Measurements from ENCODE around the gene STEAP3. TPM values are rescaled to one million over a fixed set of nuclear protein-coding genes. Genes with fewer than 3 reads are reported as not detected.

Gene STEAP3
- polyA plus RNA-seq, 1 donor from 2014 or later = not detected

- Histone ChIP-seq H3K9me2 (ENCODE audit: insufficient read depth, low read length) (no peaks in the 10 kb centered on the region), H3K9me3 (ENCODE audit: low read length) (no peaks in the 10 kb centered on the region), H3K9ac (ENCODE audit: low read length) (no peak overlapping the region), H3K79me2 (replicated peaks; ENCODE audit: insufficient read depth, low read length) (no peaks in the 10 kb centered on the region), H4K20me1 (ENCODE audit: insufficient read depth) (no peaks in the 10 kb centered on the region), H3K27ac (ENCODE audit: low read length) (no peak overlapping the region), H2AFZ (ENCODE audit: low read depth, low read length) (no peak overlapping the region), H3K36me3 (ENCODE audit: insufficient read depth, low read length) (no peaks in the 10 kb centered on the region), H3F3A (ENCODE audit: insufficient read depth, low read length, poor library complexity, severe bottlenecking) (no peaks in the 10 kb centered on the region), H3K4me2 (ENCODE audit: low read length) (no peak overlapping the region), H3K27me3 (ENCODE audit: insufficient read depth, low read depth, low read length) (no peaks in the 10 kb centered on the region), H3K4me3 (ENCODE audit: low read length) (no peak overlapping the region)
- no peak for TF ChIP-seq SMC3 (conservative IDR thresholded peaks at IDR 0.05; ENCODE audit: poor library complexity)
- no peak for TF ChIP-seq EZH2 (IDR thresholded peaks at IDR 0.05; ENCODE audit: borderline replicate concordance, insufficient read depth, low read length, poor library complexity, severe bottlenecking)
- TF ChIP-seq RAD21 (conservative IDR thresholded peaks at IDR 0.05) = no peak
- no peak for TF ChIP-seq EP300 (conservative IDR thresholded peaks at IDR 0.05; ENCODE audit: poor library complexity, severe bottlenecking)
- TF ChIP-seq POLR2AphosphoS5 (IDR thresholded peaks at IDR 0.05) = no peak
- no peak for TF ChIP-seq CTCF (IDR thresholded peaks at IDR 0.05; ENCODE audit: poor library complexity, severe bottlenecking)
These were observed 9.1 kb upstream of the STEAP3 start for GRCh38 chr2:119214453-119215037.

- H3F3A ChIP-seq (ENCODE audit: insufficient read depth, low read length, poor library complexity, severe bottlenecking) = no peaks in the 10 kb centered on the region
- no peak overlapping the region for H3K9ac ChIP-seq (ENCODE audit: low read length)
- H3K9me2 ChIP-seq (ENCODE audit: insufficient read depth, low read length) = no peaks in the 10 kb centered on the region
- H3K27ac ChIP-seq (ENCODE audit: low read length) = no peak overlapping the region
- H3K4me2 ChIP-seq (ENCODE audit: low read length) = no peak overlapping the region
- H3K36me3 ChIP-seq (ENCODE audit: insufficient read depth, low read length) = no peaks in the 10 kb centered on the region
- no peaks in the 10 kb centered on the region for H3K27me3 ChIP-seq (ENCODE audit: insufficient read depth, low read depth, low read length)
- H4K20me1 ChIP-seq (ENCODE audit: insufficient read depth) = no peaks in the 10 kb centered on the region
- H3K79me2 ChIP-seq (replicated peaks; ENCODE audit: insufficient read depth, low read length) = no peaks in the 10 kb centered on the region
- TF ChIP-seq REST (IDR thresholded peaks at IDR 0.05; ENCODE audit: borderline replicate concordance) (no peak), CTCF (IDR thresholded peaks at IDR 0.05; ENCODE audit: poor library complexity, severe bottlenecking) (no peak), POLR2AphosphoS5 (IDR thresholded peaks at IDR 0.05) (no peak), EP300 (conservative IDR thresholded peaks at IDR 0.05; ENCODE audit: poor library complexity, severe bottlenecking) (no peak), SMC3 (conservative IDR thresholded peaks at IDR 0.05; ENCODE audit: poor library complexity) (no peak), MXI1 (conservative IDR thresholded peaks at IDR 0.05; ENCODE audit: poor library complexity, severe bottlenecking) (no peak), RAD21 (conservative IDR thresholded peaks at IDR 0.05) (no peak), TAF1 (IDR thresholded peaks at IDR 0.05; ENCODE audit: low read depth) (no peak), EZH2 (IDR thresholded peaks at IDR 0.05; ENCODE audit: borderline replicate concordance, insufficient read depth, low read length, poor library complexity, severe bottlenecking) (no peak)
- H2AFZ ChIP-seq (ENCODE audit: low read depth, low read length) = no peak overlapping the region
- H3K4me3 ChIP-seq (ENCODE audit: low read length) = no peak overlapping the region
- no peaks in the 10 kb centered on the region for H3K9me3 ChIP-seq (ENCODE audit: low read length)
These were observed 6.6 kb upstream of the STEAP3 start for GRCh38 chr2:119216994-119217393.
